HG03469 (cell line): ENCODE results near the gene RANBP17.
A peak's percentile ranks its signal among the peaks of the same experiment; 100 is the strongest.
"Not testable (repeated sequence)": the region's sequence is repeated elsewhere in the genome, so short reads cannot be mapped to it uniquely, and the experiment has no call there.

Experiments used
- ATAC-seq: cut with Tn5 transposase; IDR thresholded peaks from one replicate; pipeline ENCODE4 v1.9.1; 2021; ENCODE audit warnings: mild to moderate bottlenecking, moderate library complexity, moderate number of reproducible peaks; ENCODE audit not compliant: unreplicated experiment

RANBP17 gene

DNA sequence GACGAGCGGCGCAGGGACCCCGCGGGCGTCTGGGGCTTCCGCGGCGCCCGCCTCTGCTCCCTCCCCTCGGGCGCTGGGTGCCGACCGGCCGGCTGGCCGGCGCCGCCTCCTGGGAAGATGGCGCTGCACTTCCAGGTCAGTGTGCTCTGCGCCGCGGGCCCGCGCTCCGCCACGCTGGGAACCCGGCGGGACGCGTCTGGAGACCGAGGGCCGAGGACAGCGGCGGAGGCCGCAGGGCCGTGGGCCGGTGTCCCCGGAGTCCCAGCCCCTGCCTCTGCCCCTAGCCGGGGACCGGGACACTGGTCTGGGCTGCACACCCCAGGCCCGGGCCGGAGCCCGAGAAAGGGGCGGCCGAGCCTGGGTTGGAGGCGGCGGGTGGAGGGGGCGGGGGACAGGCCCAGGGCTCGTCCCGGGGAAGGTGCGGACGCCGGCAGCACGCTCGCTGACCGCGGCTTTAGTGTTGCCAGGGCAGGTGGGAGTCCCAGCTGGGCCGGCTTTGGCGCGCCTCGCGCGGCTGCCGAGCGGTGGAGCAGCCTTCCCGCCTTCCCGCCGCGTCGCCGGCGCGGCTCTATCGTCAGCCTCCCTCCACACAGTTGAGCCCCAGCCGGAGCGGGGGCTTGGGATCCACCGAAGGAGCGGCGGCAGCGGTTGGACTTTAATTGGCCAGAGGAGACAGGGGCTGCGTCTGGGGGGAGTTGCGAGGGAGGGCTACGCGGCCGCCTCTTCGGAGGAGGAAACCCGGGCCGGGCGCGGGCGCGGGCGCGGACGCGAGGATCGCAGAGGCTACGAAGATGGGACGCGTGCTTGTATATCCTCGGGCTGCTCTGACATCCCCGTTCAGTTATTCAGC, at the start of gene RANBP17:
RANBP17 (plus strand) TSS at position 102 of the 850 bp plus-strand sequence.
- ATAC-seq, result no peak

DNA sequence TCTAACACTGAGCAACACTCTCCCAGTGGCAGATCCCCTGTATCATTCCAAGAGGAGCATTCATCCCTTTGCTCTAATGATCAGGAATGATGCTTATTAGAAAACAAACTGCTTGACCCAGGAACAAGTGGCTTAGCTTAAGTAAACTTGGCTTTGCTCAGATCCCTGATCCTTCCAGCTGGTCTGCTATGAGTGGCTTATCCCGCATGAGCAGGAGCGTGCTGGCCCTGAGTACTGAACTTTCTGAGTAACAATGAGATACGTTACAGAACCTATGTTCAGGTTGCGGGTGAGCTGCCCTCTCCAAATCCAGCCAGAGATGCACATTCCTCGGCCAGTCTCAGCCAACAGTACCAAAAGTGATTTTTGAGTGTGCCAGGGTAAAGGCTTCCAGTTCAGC, 48.6 kb upstream of the RANBP17 start:
- no peak for ATAC-seq

DNA sequence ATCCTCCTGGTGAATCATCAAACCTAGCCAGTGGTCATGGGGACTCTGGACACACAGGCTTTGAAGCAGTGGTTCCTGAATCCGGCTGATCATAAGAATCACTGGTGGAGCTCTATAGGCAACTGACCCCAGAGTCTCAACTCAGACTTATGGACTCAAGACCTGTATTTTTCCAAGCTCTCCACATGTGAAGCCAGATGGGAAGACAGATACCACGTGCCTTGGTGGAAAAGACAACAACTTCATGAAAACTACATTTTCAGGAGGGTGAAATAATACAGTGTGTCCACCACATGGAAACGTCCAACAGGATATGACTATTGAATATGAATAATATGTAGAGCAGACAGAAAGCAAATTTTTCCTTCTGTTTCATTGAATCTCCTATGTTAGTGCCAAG, 44.6 kb upstream of the RANBP17 start:
- ATAC-seq, result no peak

- ATAC-seq, result no peak
Measured at GRCh38 chr5:170818232-170818631, 43.6 kb upstream of the RANBP17 start.

DNA sequence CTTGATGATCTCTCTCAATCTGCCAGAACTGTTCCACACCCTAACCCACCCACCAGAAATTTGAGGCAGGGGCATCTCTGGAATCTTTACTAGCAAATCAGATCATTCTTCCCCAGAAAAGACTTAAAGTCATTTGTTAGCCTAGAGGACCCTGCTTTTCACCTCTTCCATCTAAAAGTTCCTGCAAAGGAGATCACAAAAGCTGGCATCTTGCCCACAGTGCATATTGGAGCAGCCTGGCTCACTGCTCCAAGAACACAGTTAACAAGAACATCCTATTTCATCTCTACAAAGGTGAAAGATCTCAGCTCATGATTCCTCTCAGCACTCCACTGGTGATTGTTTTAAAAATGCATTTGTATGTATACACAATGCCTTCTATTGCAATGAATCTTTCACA, 42.0 kb upstream of the RANBP17 start:
- no peak for ATAC-seq

- ATAC-seq, result no peak
Measured at GRCh38 chr5:170821257-170821800, 40.5 kb upstream of the RANBP17 start.

- ATAC-seq, result no peak
Measured at GRCh38 chr5:170826117-170826516, 35.7 kb upstream of the RANBP17 start.

GRCh38 chr5:170832241-170832640, 29.6 kb upstream of the RANBP17 start:
- ATAC-seq, result no peak

DNA sequence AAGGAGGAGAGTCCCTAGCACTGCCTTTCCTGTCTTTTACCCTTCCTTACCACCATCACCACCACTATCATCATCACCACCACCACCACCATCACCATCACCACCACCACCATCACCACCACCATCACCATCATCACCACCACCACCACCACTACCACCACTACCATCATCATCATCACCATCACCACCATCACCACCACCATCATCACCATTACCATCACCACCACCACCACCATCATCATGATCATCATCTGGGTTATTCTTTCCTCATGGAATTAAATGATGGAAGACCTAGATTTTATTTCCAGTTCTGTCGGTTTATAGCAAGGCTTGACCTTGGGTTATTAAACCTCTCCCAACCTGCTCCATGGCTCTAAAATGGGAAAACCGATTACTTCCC, 27.8 kb upstream of the RANBP17 start:
- not testable (repeated sequence) for ATAC-seq

GRCh38 chr5:170836226-170836625, 25.6 kb upstream of the RANBP17 start:
- ATAC-seq, result no peak

- peak; percentile 58 for ATAC-seq
Measured at GRCh38 chr5:170843870-170844269, 17.9 kb upstream of the RANBP17 start.

- ATAC-seq, result no peak
Measured at GRCh38 chr5:170844651-170845050, 17.2 kb upstream of the RANBP17 start.

DNA sequence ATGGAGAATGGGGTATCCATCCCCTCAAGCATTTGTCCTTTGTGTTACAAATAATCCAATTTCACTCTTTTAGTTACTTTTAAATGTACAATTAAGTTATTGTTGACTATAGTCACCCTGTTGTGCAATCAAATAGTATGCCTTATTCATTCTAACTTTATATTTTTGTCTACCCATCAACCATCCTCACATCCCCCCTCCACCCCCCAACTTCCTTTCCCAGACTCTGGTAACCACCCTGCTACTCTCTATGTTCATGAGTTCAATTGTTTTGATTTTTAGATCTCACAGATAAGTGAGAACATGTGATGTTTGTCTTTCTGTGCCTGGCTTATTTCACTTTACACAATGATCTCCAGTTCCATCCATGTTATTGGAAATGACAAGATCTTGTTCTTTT, 15.4 kb upstream of the RANBP17 start:
- ATAC-seq, result no peak

- ATAC-seq, result no peak
Measured at GRCh38 chr5:170846846-170847245, 15.0 kb upstream of the RANBP17 start.

DNA sequence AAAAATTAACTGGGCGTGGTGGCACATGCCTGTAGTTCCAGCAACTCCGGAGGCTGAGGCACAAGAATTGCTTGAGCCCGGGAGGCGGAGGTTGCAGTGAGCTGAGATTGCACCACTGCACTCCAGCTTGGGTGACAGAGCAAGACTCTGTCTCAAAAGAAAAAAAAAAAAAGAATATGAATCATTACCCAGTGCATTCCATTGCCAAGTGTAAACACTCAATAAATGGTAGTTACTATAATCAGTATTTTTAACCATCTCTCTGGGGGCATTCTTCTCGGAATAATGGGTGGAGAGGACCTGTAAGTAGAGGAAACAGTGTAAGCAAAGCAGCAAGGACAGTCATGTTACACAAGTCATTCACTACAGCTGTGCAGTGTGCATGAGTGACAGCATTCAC, 13.8 kb upstream of the RANBP17 start:
- no peak for ATAC-seq

DNA sequence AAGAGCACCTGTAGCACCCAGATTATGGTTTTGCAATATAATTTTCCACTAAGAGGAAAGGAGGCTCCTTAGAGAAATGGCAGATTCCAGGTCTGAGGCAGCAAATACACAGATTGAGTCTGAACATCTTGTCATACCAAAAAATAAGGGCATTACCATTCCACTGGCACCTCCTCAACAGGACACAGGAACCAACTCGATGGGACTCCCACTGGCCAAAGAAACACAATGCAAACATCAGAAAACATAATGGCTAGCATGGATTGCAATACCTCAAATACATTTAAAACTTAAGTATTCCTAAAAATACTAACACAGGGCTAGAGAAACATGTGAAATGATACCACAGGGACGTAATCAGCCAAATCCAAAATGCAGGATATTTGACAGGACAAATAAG, 12.4 kb upstream of the RANBP17 start:
- no peak for ATAC-seq

GRCh38 chr5:170854566-170854965, 7.3 kb upstream of the RANBP17 start:
- ATAC-seq, result no peak

DNA sequence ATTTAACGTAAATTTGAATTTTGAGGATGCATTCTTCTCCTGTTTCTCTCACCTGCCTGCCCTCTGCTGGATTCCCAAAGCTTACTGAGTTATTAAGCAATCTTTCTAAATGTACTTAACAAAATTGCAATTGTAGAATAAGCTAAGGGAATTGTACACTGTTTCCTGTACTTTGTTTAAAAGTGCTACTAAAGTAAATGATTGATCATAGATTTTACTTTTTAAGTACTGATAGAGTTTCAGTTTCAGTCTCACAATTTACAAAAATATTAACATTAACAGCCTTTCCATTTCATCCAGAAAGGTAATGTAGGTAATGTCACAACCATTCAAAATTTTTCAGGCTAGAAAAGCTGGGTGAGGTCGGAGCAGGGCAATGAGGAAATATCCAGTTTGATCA, 4.8 kb upstream of the RANBP17 start:
- ATAC-seq, result no peak

GRCh38 chr5:170860415-170860814, 1.4 kb upstream of the RANBP17 start:
- no peak for ATAC-seq

GRCh38 chr5:170860818-170861666, 776 bp upstream of the RANBP17 start:
- ATAC-seq, result no peak

GRCh38 chr5:170861667-170861916, 226 bp upstream of the RANBP17 start:
- no peak for ATAC-seq

GRCh38 chr5:170863646-170864045, 1.8 kb downstream of the RANBP17 start:
- ATAC-seq, result no peak
